Esophagus squamous epithelium (tissue), 5 donors: ENCODE results near the gene PSMD6. TPM values are rescaled to one million over a fixed set of nuclear protein-coding genes. Genes with fewer than 3 reads are reported as not detected.

Experiments
- DNase-seq: peaks from one replicate; lab custom pipeline; 2025; lab: John Stamatoyannopoulos, UW
- H3K27ac ChIP-seq, 4 donors: fragments of 200-600 bp; sonication (generic); one replicate each; pipeline ENCODE4 v1.5.1; 2016 to 2019; ENCODE audit warnings: mild to moderate bottlenecking in 1 of 4
- H3K27me3 ChIP-seq, 4 donors: fragments of 200-600 bp; sonication (generic); 1 replicate in 3 of 4; 2 replicates in 1 of 4; pipeline versions ENCODE4 v1.5.1 to v1.6.0; 2017 to 2021; ENCODE audit warnings: antibody characterized with exemption in 1 of 4
- H3K36me3 ChIP-seq, 3 donors: fragments of 200-600 bp; sonication (generic); one replicate each; pipeline ENCODE4 v1.5.1; 2016 to 2019
- H3K4me1 ChIP-seq, 3 donors: fragments of 200-600 bp; sonication (generic); one replicate each; pipeline ENCODE4 v1.5.1; 2017 to 2019
- H3K4me3 ChIP-seq, 4 donors: fragments of 200-600 bp; sonication (generic); 1 replicate in 3 of 4; 2 replicates in 1 of 4; pipeline ENCODE4 v1.5.1; 2016 to 2019; ENCODE audit warnings: mild to moderate bottlenecking in 2 of 4, moderate library complexity in 1 of 4
- H3K9me3 ChIP-seq, 3 donors: fragments of 200-600 bp; sonication (generic); one replicate each; pipeline ENCODE4 v1.5.1; 2016 to 2019
- POLR2A ChIP-seq, 4 donors: fragments of 450-650 bp; IDR thresholded peaks; one replicate each; pipeline ENCODE4 v1.6.1; 2017; ENCODE audit warnings: antibody characterized with exemption in 4 of 4, mild to moderate bottlenecking in 4 of 4, moderate library complexity in 3 of 4
- WGBS, 2 donors: methylation state at CpG; one replicate each; pipeline ENCODE4 v1.1.5; 2018; 5-methylcytosine and 5-hydroxymethylcytosine counted together
- intact Hi-C: fragments of 100-400 bp; cut with DNase I; formaldehyde crosslinking; loops from one replicate; pipeline ENCODE4 v1.15.0; 2022
- small RNA-seq, 4 donors: library from RNA; depleted of rRNA; stranded (forward); fragments of <200 nt; gene quantifications; one replicate each; pipeline ENCODE3, GENCODE V24; 2016
- total RNA-seq, 4 donors: library from RNA; depleted of rRNA; stranded (reverse); fragments of >200 nt; gene quantifications; one replicate each; pipeline ENCODE4 v1.1.0, GENCODE V29; 2016
- TF ChIP-seq, protein P1 (sequence below), 6 experiments: fragments of 450-650 bp in 4 of 6; fragments of 200-600 bp in 2 of 6; sonication (generic) in 2 of 6; IDR thresholded peaks; one replicate each; pipeline ENCODE4 v1.5.1; 2016 to 2019; ENCODE audit warnings: antibody characterized with exemption in 6 of 6, mild to moderate bottlenecking in 4 of 6, moderate library complexity in 4 of 6
- donor health status: DM: yes; HTN: yes; CAD: no.

PSMD6 gene
- total RNA-seq, 4 donors from 2014 or later: 53.1 to 102 (median 81.6) TPM

- H3K27ac ChIP-seq: no peak overlapping the region
- intact Hi-C loops: no loop called here
- DNase-seq: no peak
Observed at GRCh38 chr3:63966007-63966406, 57.3 kb downstream of the PSMD6 start.

GRCh38 chr3:63964681-63965485, 58.4 kb downstream of the PSMD6 start:
- no peaks in the 10 kb centered on the region for H3K27me3 ChIP-seq
- peak overlapping the region in 2 of 4 donors; percentile 30 to 41 for H3K27ac ChIP-seq
- no peaks in the 10 kb centered on the region for H3K9me3 ChIP-seq
- WGBS, 2 donors: 52 to 63% methylated on average over 6 of the region's 6 CpGs
- intact Hi-C loops: no loop called here
- no peak overlapping the region for H3K4me3 ChIP-seq
- DNase-seq: no peak
- peaks cover 0 to 8% (median 0%) of the 10 kb centered on the region in 3 donors for H3K36me3 ChIP-seq
- no peak for TF ChIP-seq POLR2A (IDR thresholded peaks at IDR 0.05)
- TF ChIP-seq, protein P1, sequence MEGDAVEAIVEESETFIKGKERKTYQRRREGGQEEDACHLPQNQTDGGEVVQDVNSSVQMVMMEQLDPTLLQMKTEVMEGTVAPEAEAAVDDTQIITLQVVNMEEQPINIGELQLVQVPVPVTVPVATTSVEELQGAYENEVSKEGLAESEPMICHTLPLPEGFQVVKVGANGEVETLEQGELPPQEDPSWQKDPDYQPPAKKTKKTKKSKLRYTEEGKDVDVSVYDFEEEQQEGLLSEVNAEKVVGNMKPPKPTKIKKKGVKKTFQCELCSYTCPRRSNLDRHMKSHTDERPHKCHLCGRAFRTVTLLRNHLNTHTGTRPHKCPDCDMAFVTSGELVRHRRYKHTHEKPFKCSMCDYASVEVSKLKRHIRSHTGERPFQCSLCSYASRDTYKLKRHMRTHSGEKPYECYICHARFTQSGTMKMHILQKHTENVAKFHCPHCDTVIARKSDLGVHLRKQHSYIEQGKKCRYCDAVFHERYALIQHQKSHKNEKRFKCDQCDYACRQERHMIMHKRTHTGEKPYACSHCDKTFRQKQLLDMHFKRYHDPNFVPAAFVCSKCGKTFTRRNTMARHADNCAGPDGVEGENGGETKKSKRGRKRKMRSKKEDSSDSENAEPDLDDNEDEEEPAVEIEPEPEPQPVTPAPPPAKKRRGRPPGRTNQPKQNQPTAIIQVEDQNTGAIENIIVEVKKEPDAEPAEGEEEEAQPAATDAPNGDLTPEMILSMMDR (IDR thresholded peaks at IDR 0.05): no peak
- H3K4me1 ChIP-seq: peaks cover 14 to 77% (median 39%) of the 10 kb centered on the region in 3 donors

More at GRCh38 chr3:63966007-63966406, 57.3 kb downstream of the PSMD6 start:
- H3K4me3 ChIP-seq: no peak overlapping the region
- H3K4me1 ChIP-seq: peaks cover 8 to 77% (median 31%) of the 10 kb centered on the region in 3 donors
- TF ChIP-seq, protein P1 (IDR thresholded peaks at IDR 0.05): no peak
- no peak for TF ChIP-seq POLR2A (IDR thresholded peaks at IDR 0.05)
- H3K27me3 ChIP-seq: no peaks in the 10 kb centered on the region
- 72 to 87% methylated on average over 4 of the region's 4 CpGs for WGBS, 2 donors
- no peaks in the 10 kb centered on the region for H3K9me3 ChIP-seq
- H3K36me3 ChIP-seq: peaks cover 0 to 8% (median 0%) of the 10 kb centered on the region in 3 donors

- no peak overlapping the region for H3K4me3 ChIP-seq
- no peaks in the 10 kb centered on the region for H3K9me3 ChIP-seq
- intact Hi-C loops: no loop called here
- H3K27ac ChIP-seq: no peak overlapping the region
- H3K4me1 ChIP-seq: peaks cover 15 to 73% (median 33%) of the 10 kb centered on the region in 3 donors
- no peaks in the 10 kb centered on the region for H3K27me3 ChIP-seq
- H3K36me3 ChIP-seq: peaks cover 0 to 8% (median 0%) of the 10 kb centered on the region in 3 donors
- TF ChIP-seq, protein P1 (IDR thresholded peaks at IDR 0.05): no peak
- no peak for TF ChIP-seq POLR2A (IDR thresholded peaks at IDR 0.05)
- WGBS, 2 donors: 86 to 88% methylated on average over 1 of the region's 1 CpG
- no peak for DNase-seq
Observed at GRCh38 chr3:63963496-63963895, 59.8 kb downstream of the PSMD6 start.

DNA sequence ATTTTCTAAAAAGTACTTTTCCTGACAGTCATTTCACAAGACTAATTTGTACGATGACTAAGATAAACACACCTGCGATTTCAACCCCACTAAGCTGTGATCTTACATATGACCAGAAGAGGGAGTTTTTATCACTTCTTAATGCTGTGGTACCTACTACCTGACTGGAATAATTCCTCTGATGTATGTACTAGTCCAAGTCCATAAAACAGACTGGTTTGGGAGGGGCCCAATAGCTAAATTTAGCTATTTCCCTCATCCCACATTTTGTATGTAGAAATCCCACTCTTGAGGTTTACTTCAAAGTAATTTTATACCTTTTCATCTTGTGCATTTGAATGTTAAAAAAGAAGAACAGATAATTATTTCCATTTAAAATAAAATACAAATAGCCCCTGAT, 61.4 kb downstream of the PSMD6 start:
- intact Hi-C loops: no loop called here
- Histone ChIP-seq H3K36me3 (peaks cover 0 to 8% (median 0%) of the 10 kb centered on the region in 3 donors), H3K4me1 (peaks cover 7 to 57% (median 19%) of the 10 kb centered on the region in 3 donors), H3K27ac (peak overlapping the region in 1 of 4 donors; percentile 55), H3K27me3 (no peaks in the 10 kb centered on the region), H3K9me3 (no peaks in the 10 kb centered on the region), H3K4me3 (no peak overlapping the region)
- WGBS, 2 donors: 10 to 11% methylated on average over 2 of the region's 2 CpGs
- no peak for TF ChIP-seq POLR2A (IDR thresholded peaks at IDR 0.05)
- TF ChIP-seq, protein P1 (IDR thresholded peaks at IDR 0.05): peak; percentile 52 to 77 (median 63)
- no peak for DNase-seq

Small RNA genes lying within 50 kb of the gene (small RNA-seq; reads per million reads assigned to genes)
- gene RF00012: 0 reads per million in 4 donors

Other genes with a start within 250 kb of the PSMD6 start
- not detected for gene C3orf49, start 204.2 kb downstream of the PSMD6 start, total RNA-seq
- gene THOC7, start 159.7 kb downstream of the PSMD6 start, total RNA-seq: 10 to 100 TPM; 50.9 to 86.9 (median 75.9) TPM
- gene ATXN7, start 159.6 kb downstream of the PSMD6 start, total RNA-seq: 10 to 100 TPM in 3 of 4 donors, 1 to 10 TPM in 1; 6.1 to 28.2 (median 20.2) TPM
- not detected for gene SCAANT1, start 111.1 kb downstream of the PSMD6 start, total RNA-seq
- 10 to 100 TPM in 2 of 4 donors, 1 to 10 TPM in 2; 3.4 to 29.2 (median 12.6) TPM for gene PRICKLE2, start 202.0 kb upstream of the PSMD6 start, total RNA-seq